ENCODE results near the gene CACNG5.

DNA sequence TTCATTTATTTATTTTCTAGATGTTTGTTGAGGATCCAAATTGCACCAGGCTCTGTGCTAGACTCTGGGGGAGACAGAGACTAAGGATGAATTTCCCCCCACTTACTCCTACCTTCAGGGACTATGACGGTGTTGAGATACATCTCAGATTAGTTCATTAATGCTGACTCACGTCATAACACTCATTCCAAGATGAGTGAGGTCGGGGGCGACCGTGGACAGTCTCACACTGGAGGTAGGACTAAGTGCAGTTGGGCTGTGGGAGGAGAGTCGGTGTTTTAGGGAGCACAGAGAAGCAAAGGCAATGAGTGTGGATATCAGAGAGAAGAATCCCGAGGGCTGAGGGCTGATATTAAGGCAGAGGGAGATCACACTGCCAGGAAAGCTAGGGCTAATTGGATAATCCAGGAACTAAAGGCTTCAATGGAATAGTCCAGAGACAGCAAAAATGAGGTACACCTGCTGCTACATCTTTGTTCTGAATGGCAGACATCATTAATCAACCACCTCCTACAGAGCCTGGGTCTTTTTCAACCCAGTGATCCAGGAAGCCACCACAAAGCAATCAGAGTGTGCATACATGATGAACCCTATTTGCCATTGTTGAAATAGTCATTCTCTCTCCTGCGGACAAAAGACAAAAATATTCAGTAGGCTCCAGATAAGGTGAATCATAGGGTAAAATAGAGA lies 91.0 kb downstream of the CACNG5 start:
- TF ChIP-seq GABPA (IDR thresholded peaks at IDR 0.05; ENCODE audit: low read depth) (no peak), SPI1 (IDR thresholded peaks at IDR 0.05; ENCODE audit: borderline replicate concordance, low read depth) (no peak)
- TF ChIP-seq, protein P1, sequence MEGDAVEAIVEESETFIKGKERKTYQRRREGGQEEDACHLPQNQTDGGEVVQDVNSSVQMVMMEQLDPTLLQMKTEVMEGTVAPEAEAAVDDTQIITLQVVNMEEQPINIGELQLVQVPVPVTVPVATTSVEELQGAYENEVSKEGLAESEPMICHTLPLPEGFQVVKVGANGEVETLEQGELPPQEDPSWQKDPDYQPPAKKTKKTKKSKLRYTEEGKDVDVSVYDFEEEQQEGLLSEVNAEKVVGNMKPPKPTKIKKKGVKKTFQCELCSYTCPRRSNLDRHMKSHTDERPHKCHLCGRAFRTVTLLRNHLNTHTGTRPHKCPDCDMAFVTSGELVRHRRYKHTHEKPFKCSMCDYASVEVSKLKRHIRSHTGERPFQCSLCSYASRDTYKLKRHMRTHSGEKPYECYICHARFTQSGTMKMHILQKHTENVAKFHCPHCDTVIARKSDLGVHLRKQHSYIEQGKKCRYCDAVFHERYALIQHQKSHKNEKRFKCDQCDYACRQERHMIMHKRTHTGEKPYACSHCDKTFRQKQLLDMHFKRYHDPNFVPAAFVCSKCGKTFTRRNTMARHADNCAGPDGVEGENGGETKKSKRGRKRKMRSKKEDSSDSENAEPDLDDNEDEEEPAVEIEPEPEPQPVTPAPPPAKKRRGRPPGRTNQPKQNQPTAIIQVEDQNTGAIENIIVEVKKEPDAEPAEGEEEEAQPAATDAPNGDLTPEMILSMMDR (IDR thresholded peaks at IDR 0.05; ENCODE audit: insufficient read depth, low read length) = no peak
